OCI-LY1 (cell line): Measurements from ENCODE around the gene RNASE12.

ENCODE experiments used
- CTCF ChIP-seq: fragments of 200-600 bp; sonication (generic), shearing (Covaris generic); IDR thresholded peaks from 2 replicates; pipeline ENCODE4 v1.5.1; 2017; ENCODE audit warnings: mild to moderate bottlenecking, antibody characterized with exemption, low read length, moderate library complexity, mixed read lengths
- EZH2 ChIP-seq: fragments of 200-600 bp; sonication (generic), shearing (Covaris generic); IDR thresholded peaks from 2 replicates; pipeline ENCODE4 v1.8.0; 2017; ENCODE audit warnings: borderline replicate concordance, mixed run types, mild to moderate bottlenecking, antibody characterized with exemption, low read length, moderate library complexity, mixed read lengths

DNA sequence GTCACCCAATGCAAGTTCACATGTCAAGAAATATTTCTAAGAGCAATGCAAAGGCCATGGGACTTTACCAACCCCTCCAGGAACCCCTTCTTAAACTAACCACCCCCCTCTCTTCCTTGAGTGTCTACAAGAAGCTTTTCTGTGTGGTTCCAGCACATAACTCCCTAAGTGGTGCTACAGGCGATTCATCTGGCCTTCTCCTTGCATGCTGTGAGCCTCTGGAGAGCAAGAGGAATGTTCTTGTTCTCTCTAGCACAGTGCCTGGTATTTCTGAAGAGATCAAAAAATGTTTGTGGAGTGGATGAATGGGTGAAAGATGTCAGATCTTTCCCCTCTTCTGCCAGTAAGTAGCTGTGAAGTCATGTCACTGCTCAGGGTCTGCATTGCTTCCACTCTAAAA is 5.9 kb upstream of the RNASE12 start:
- TF ChIP-seq CTCF, result no peak
- no peak for TF ChIP-seq EZH2
